HG03521 (cell line): ENCODE results near the gene MAMDC2.
A peak's percentile ranks its signal among the peaks of the same experiment; 100 is the strongest.

ENCODE experiments used
- ATAC-seq: cut with Tn5 transposase; IDR thresholded peaks from one replicate; pipeline ENCODE4 v1.9.1; 2021; ENCODE audit warnings: mild to moderate bottlenecking, moderate library complexity; ENCODE audit not compliant: unreplicated experiment

Gene MAMDC2

GRCh38 chr9:70100362-70100761 lies 56.7 kb downstream of the MAMDC2 start:
- ATAC-seq = no peak

- no peak for ATAC-seq
Measured at GRCh38 chr9:70101265-70101664, 57.6 kb downstream of the MAMDC2 start.

- no peak for ATAC-seq
Measured at GRCh38 chr9:70105147-70105546, 61.5 kb downstream of the MAMDC2 start.

- ATAC-seq = no peak
Measured at GRCh38 chr9:70106571-70106970, 62.9 kb downstream of the MAMDC2 start.

GRCh38 chr9:70107558-70107957 lies 63.9 kb downstream of the MAMDC2 start:
- ATAC-seq = no peak

GRCh38 chr9:70108181-70108580 lies 64.5 kb downstream of the MAMDC2 start:
- no peak for ATAC-seq

GRCh38 chr9:70110194-70111041 lies 66.8 kb downstream of the MAMDC2 start:
- ATAC-seq = no peak

- ATAC-seq = peak; percentile 55
Measured at GRCh38 chr9:70111042-70111602, 67.5 kb downstream of the MAMDC2 start.

GRCh38 chr9:70111641-70112236 lies 68.1 kb downstream of the MAMDC2 start:
- no peak for ATAC-seq

- ATAC-seq = no peak
Measured at GRCh38 chr9:70112981-70113380, 69.3 kb downstream of the MAMDC2 start.

- peak; percentile 67 for ATAC-seq
Measured at GRCh38 chr9:70113403-70114022, 69.9 kb downstream of the MAMDC2 start.

GRCh38 chr9:70114898-70115297 lies 71.2 kb downstream of the MAMDC2 start:
- ATAC-seq = no peak

- no peak for ATAC-seq
Measured at GRCh38 chr9:70117835-70118319, 74.2 kb downstream of the MAMDC2 start.

- ATAC-seq = no peak
Measured at GRCh38 chr9:70119786-70120185, 76.1 kb downstream of the MAMDC2 start.

- no peak for ATAC-seq
Measured at GRCh38 chr9:70120834-70121510, 77.3 kb downstream of the MAMDC2 start.

GRCh38 chr9:70121818-70122436 lies 78.3 kb downstream of the MAMDC2 start:
- ATAC-seq = no peak

GRCh38 chr9:70123695-70124094 lies 80.0 kb downstream of the MAMDC2 start:
- no peak for ATAC-seq

GRCh38 chr9:70125621-70126263 lies 82.1 kb downstream of the MAMDC2 start:
- ATAC-seq = no peak

- ATAC-seq = no peak
Measured at GRCh38 chr9:70127036-70127435, 83.4 kb downstream of the MAMDC2 start.
